ENCODE data around the gene GTF2F2. TPM values are rescaled to one million over a fixed set of nuclear protein-coding genes. Genes with fewer than 3 reads are reported as not detected.

The GTF2F2 gene, protein sequence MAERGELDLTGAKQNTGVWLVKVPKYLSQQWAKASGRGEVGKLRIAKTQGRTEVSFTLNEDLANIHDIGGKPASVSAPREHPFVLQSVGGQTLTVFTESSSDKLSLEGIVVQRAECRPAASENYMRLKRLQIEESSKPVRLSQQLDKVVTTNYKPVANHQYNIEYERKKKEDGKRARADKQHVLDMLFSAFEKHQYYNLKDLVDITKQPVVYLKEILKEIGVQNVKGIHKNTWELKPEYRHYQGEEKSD
- 12.1 TPM for total RNA-seq

DNA sequence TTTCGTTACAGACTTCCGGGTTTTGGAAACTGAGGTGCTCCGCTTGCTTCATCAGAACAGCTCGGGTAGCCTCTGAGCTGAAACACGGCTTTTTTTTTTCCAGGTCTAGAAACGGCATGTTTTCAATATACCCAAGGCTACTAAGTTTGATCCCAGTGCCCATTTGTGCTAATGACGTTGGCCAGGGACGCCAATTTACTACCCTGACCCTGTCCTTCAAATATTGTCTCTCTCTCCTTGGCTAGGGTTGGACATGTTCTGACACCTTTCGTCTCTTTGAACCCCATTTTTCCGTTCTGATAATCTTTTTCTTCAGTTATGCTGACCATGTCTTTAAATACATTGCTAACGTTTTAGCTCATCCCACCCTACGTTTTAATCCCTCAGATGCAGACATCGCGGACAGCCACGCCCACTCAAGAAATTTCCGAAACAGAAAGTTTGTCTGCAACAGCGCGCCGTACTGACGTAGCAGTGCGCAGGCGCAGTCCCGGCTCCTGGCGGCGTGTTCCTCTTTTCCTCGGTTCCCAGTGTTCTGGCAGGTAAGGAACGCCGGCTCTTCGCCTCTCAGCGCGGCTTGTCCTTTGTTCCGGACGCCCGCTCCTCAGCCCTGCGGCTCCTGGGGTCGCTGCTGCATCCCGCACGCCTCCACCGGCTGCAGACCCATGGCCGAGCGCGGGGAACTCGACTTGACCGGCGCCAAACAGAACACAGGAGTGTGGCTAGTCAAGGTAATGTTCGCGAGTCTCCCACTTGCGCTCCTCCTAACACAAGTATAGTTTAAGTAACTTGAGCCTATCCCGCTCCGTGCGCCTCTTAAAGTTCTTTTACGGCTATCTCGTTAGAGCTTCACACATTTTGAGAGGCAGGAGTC lies at the start of gene GTF2F2:
Gene GTF2F2 (plus strand): TSS at position 520 of the 874 bp plus-strand sequence. CDS start 146 bp downstream, at position 666.

DNA sequence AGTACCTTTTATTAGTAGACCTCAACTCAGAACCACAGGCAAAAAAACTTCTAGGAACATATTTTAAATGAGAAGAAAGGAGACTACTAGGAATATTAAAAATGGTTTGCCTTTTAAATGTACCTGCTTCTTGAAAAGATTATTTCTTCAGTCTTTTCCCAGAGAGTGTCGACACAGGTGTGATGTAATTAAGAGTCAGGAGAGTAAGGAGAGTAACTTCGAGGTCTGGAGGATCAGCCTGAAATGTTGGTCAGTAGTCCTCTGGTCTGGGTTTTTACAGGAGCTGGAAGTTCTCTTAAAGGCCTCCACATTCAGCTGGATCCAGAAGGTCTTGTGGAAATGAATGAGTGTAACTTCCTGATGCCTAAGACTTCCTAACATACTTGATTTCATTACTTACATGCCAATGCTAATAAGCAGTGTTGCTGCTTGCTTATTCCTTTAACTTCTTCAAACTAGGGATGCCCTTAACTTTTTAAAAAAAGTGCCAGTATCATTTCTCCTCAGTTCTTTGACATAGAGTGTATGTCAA lies 80.5 kb downstream of the GTF2F2 start, which contains the start of gene KCTD4:
Gene KCTD4 (minus strand): TSS at position 345 of the 532 bp plus-strand sequence. CDS start 6,478 bp downstream, outside the sequence.

Small RNA genes lying within 50 kb of the gene (small RNA-seq; reads per million reads assigned to genes)
- gene AL138693.1 (ENCODE audit: low replicate concordance) = not detected
- gene AL138963.2 (ENCODE audit: low replicate concordance) = not detected

Other genes with a start within 250 kb of the GTF2F2 start
- 4.4 TPM for gene NUFIP1, start 131.0 kb upstream of the GTF2F2 start, total RNA-seq
- gene GPALPP1, start 131.0 kb upstream of the GTF2F2 start, total RNA-seq = 37.3 TPM
- 0.23 TPM for gene KCTD4, start 80.5 kb downstream of the GTF2F2 start, total RNA-seq
- 2,810 TPM for gene TPT1, start 220.7 kb downstream of the GTF2F2 start, total RNA-seq